Spinal cord (tissue), 10 donors: ENCODE results near the gene EXOC1L. TPM values are rescaled to one million over a fixed set of nuclear protein-coding genes. Genes with fewer than 3 reads are reported as not detected.
A peak's percentile ranks its signal among the peaks of the same experiment; 100 is the strongest.

Source experiments
- DNase-seq, 6 donors: peaks; one replicate each; pipeline versions ENCODE4 v3.0.0 to v3.0.0-alpha.2; 2013 to 2015; ENCODE audit warnings: low spot score in 6 of 6, low read depth in 4 of 6
- H3K27ac ChIP-seq: one replicate; pipeline ENCODE4 v1.5.1; 2013; ENCODE audit warnings: low read depth, low read length, control low read depth
- H3K27me3 ChIP-seq: one replicate; pipeline ENCODE4 v1.6.1; 2013; ENCODE audit warnings: low read length; ENCODE audit not compliant: control insufficient read depth, insufficient read depth
- H3K36me3 ChIP-seq: one replicate; pipeline ENCODE4 v1.6.1; 2013; ENCODE audit warnings: low read length; ENCODE audit not compliant: control insufficient read depth, insufficient read depth
- H3K4me1 ChIP-seq: one replicate; pipeline ENCODE4 v1.6.1; 2013; ENCODE audit warnings: low read length; ENCODE audit not compliant: control insufficient read depth, insufficient read depth
- H3K4me3 ChIP-seq: one replicate; pipeline ENCODE4 v1.5.1; 2013; ENCODE audit warnings: low read depth, low read length, control low read depth
- H3K9me3 ChIP-seq: one replicate; pipeline ENCODE4 v1.6.1; 2013; ENCODE audit warnings: low read length; ENCODE audit not compliant: control insufficient read depth, insufficient read depth
- WGBS: methylation state at CpG from one replicate; pipeline ENCODE4 v1.1.5; 2013; ENCODE audit warnings: missing lambda C conversion rate; ENCODE audit not compliant: insufficient coverage; 5-methylcytosine and 5-hydroxymethylcytosine counted together
- polyA plus RNA-seq, 2 donors: library from polyadenylated mRNA; unstranded; fragments of 120-200 nt; gene quantifications; one replicate each; pipeline ENCODE4 v1.2.1, GENCODE V29; 2013; ENCODE audit not compliant: insufficient read length in 2 of 2
- total RNA-seq, 2 donors: library from RNA; depleted of rRNA in 1 of 2; stranded (reverse); fragments of 120-200 nt in 1 of 2; fragments of >200 nt in 1 of 2; gene quantifications; one replicate each; pipeline versions ENCODE4 v1.2.3 to v1.2.4, GENCODE V29; 2013 to 2014
- donor health status: healthy.

Gene EXOC1L
- total and polyA plus RNA-seq, 4 donors, result 0.17 to 0.59 TPM; not detected in 2

DNA sequence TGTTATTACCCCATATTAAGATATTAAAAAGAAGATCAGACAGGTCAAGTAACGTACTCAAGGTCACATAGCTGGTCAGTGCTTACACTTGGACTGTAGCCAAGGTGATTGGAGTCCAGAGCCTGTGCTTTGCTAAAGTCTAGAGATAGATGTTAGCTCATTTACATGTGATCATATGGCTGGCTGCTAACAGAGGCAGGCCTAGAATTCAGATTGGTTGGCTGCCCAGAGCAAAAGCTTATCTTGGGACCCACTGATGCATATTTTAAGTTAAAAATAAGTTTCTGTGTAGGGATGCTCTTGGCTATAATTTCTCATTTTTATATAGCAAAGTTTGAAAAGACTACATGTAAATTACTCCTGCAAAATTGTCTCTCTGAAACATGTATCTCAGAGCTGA, 18.1 kb upstream of the EXOC1L start:
- no peaks in the 10 kb centered on the region for H3K27me3 ChIP-seq
- peak in 1 of 6 donors; percentile 80 for DNase-seq

DNA sequence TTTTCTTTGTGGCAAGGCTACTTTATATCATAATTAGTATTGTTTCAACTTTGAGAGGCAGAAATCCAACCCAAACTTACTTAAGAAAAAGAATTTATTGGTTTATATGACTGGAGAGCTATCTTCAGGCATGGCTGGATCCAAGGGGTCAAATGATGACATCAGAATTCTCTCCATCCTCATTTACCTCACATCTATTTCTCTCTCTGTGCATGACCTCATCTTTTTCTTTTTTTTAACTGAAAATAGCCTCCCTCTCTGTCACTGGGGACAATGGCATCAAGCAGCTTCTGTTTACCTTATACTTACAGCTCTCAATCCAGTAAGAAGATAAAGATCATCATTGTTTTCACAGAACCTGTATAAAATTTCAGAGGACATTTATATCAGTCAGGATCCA, 12.0 kb upstream of the EXOC1L start:
- H3K4me3 ChIP-seq, result no peak overlapping the region
- no peak overlapping the region for H3K27ac ChIP-seq
- H3K36me3 ChIP-seq, result no peaks in the 10 kb centered on the region

More for the DNA sequence above, 18.1 kb upstream of the EXOC1L start:
- Histone ChIP-seq H3K4me3 (no peak overlapping the region), H3K27ac (no peak overlapping the region), H3K4me1 (no peaks in the 10 kb centered on the region), H3K9me3 (no peaks in the 10 kb centered on the region), H3K36me3 (no peaks in the 10 kb centered on the region)
- 50% methylated on average over 1 of the region's 1 CpG for WGBS

DNA sequence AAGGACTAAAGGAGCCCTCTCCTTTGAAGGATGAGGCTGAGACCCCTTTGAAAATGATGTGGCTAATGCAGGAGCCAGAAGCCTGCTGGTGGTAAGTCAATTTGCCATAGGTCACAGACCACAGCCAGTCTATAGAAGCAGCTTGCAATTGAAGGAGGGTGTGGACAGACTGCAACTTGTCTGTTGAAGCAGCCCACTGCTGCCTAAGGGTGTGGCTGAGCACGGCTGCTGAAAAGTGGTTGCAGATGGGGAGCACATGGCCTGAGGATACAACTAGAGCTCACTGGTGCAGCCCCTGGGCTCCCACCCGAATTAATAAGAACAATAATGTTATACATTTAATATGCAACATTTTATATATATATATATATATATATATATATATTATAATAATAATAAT, 11.4 kb upstream of the EXOC1L start:
- H3K9me3 ChIP-seq, result no peaks in the 10 kb centered on the region
- H3K4me1 ChIP-seq, result no peaks in the 10 kb centered on the region
- DNase-seq, result no peak
- H3K36me3 ChIP-seq, result no peaks in the 10 kb centered on the region
- WGBS, result 0% methylated on average over 1 of the region's 2 CpGs
- H3K27me3 ChIP-seq, result no peaks in the 10 kb centered on the region
- H3K27ac ChIP-seq, result no peak overlapping the region
- no peak overlapping the region for H3K4me3 ChIP-seq

More for the DNA sequence above, 12.0 kb upstream of the EXOC1L start:
- H3K4me1 ChIP-seq, result no peaks in the 10 kb centered on the region
- no peaks in the 10 kb centered on the region for H3K27me3 ChIP-seq
- H3K9me3 ChIP-seq, result no peaks in the 10 kb centered on the region
- no peak for DNase-seq

DNA sequence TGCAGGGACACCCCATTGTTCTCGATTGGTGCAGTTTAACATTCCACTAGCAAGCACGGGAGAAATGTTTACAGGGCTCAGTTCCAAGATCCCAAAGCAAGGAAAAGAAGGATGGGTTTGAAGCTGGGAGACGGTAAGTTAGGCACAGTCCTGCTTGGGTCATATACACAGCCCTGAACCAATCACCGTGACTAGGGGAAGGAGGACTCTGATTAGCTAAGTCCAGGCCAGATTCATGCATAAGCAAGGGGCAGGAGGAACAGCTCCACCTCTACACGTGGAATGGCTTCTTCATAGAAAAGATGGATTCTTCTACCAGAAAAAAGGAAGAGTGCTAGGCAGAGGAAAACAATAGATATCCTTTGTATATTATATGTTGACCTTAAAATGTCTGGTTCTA, 11.0 kb upstream of the EXOC1L start:
- Histone ChIP-seq H3K9me3 (no peaks in the 10 kb centered on the region), H3K27me3 (no peaks in the 10 kb centered on the region), H3K36me3 (no peaks in the 10 kb centered on the region), H3K27ac (no peak overlapping the region), H3K4me3 (no peak overlapping the region), H3K4me1 (no peaks in the 10 kb centered on the region)
- no peak for DNase-seq
- 63% methylated on average over 4 of the region's 5 CpGs for WGBS

DNA sequence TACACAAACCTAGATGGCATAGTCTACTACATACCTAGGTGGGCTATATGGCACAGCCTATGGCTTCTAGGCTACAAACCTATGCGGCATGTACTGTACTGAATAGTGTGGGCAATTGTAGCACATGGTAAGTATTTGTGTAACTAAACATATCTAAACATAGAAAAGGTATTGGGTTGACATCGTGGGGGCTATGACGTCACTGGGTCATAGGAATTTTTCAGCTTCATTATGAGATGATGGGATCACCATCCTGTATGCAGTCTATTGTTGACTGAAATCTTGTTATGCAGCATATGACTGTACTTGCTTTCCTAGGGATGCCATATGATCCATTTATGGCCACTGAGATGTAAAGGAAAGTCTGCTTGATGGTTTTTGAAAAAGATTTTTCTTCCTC, 1.9 kb upstream of the EXOC1L start:
- no peak overlapping the region for H3K27ac ChIP-seq
- no peaks in the 10 kb centered on the region for H3K9me3 ChIP-seq
- H3K27me3 ChIP-seq, result no peaks in the 10 kb centered on the region
- no peak overlapping the region for H3K4me3 ChIP-seq
- no peak for DNase-seq
- H3K36me3 ChIP-seq, result no peaks in the 10 kb centered on the region
- WGBS, result no CpG with 5 or more reads among the region's 3 CpGs
- peaks cover 3% of the 10 kb centered on the region for H3K4me1 ChIP-seq

DNA sequence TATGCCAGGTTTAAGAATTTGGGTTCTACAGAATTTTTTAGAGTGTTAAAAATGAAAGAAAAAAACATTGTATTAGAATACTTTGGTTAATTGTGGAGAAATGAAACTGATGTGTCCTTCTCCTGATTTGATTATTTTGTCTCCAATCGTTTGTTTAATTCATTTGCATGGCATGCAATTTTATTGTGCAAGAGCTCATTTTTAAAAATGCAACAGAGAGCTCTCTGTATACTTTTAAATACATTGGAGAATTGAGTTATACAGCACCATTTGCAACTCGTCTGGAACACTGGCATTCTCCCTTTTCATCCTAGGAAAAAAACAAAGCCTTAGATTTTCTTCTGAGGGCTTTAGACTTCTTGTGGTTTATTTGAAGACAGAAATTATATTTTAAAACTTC, 689 bp downstream of the EXOC1L start:
- Histone ChIP-seq H3K9me3 (no peaks in the 10 kb centered on the region), H3K27me3 (no peaks in the 10 kb centered on the region), H3K4me1 (peaks cover 3% of the 10 kb centered on the region), H3K27ac (no peak overlapping the region), H3K36me3 (no peaks in the 10 kb centered on the region), H3K4me3 (no peak overlapping the region)
- DNase-seq, result no peak
- WGBS, result no CpG with 5 or more reads among the region's 2 CpGs

DNA sequence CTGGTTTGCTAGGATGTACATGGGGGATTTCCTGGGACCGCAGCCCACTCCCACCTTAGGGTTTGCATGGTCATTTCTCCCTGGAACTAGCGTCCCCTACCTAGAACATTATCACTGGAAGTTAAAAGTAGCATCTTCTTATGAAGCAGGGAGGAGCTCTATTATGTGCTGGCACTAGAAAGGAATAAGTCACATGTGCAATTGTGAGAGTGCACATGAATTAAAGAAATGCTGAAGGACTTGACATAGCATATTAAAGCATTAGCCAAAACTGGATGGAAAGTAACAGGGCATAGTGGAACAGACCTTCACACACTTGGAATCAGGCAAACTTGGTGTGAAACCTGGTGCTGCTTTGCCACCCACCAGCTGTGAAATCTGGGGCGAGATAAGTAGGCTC, 2.7 kb downstream of the EXOC1L start:
- Histone ChIP-seq H3K36me3 (no peaks in the 10 kb centered on the region), H3K4me3 (no peak overlapping the region), H3K27ac (no peak overlapping the region), H3K27me3 (no peaks in the 10 kb centered on the region), H3K9me3 (no peaks in the 10 kb centered on the region), H3K4me1 (peaks cover 3% of the 10 kb centered on the region)
- no peak for DNase-seq
- no CpG with 5 or more reads among the region's 3 CpGs for WGBS

DNA sequence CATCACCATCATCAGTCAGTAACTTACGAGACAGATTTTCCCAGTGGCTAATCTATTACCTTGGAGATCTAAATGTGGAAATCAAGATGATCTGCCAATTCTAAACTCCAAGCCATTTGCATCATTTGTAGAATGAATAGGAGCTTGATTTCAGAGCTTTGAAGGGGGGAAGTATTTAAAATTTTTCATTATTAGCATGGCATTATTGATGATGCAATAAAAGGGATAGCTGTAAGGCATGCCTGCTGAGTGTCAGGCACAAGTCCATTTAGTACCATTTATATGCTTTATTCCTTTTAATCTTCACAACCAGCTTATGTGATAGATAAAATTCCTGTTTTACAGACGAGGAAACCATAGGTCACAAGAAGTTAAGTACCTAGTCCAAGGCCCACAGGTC, 5.3 kb downstream of the EXOC1L start:
- no CpG with 5 or more reads among the region's 2 CpGs for WGBS
- no peak for DNase-seq
- no peak overlapping the region for H3K27ac ChIP-seq
- no peaks in the 10 kb centered on the region for H3K4me1 ChIP-seq
- no peaks in the 10 kb centered on the region for H3K27me3 ChIP-seq
- H3K4me3 ChIP-seq, result no peak overlapping the region
- no peaks in the 10 kb centered on the region for H3K9me3 ChIP-seq
- H3K36me3 ChIP-seq, result no peaks in the 10 kb centered on the region

DNA sequence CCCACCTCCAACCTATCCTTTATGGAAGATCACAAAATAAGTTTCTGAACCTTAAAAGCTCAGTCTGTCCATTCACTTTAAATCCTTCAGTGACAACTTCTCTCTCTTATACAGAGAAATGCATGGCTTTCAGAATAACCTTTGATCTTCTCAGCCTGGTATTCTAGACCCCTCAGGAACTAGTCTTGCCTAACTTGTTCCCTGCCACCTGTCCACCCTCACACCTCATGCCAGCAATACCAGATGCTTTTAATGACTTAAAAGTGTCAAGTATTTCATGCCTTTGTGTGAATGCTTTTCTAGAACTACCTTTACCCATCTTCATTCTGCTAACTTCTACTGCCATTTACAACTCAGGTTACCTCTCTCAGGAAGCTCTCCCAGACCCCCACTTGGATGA, 7.4 kb downstream of the EXOC1L start:
- no peak for DNase-seq
- Histone ChIP-seq H3K4me1 (no peaks in the 10 kb centered on the region), H3K9me3 (no peaks in the 10 kb centered on the region), H3K4me3 (no peak overlapping the region), H3K27me3 (no peaks in the 10 kb centered on the region), H3K27ac (no peak overlapping the region), H3K36me3 (no peaks in the 10 kb centered on the region)

DNA sequence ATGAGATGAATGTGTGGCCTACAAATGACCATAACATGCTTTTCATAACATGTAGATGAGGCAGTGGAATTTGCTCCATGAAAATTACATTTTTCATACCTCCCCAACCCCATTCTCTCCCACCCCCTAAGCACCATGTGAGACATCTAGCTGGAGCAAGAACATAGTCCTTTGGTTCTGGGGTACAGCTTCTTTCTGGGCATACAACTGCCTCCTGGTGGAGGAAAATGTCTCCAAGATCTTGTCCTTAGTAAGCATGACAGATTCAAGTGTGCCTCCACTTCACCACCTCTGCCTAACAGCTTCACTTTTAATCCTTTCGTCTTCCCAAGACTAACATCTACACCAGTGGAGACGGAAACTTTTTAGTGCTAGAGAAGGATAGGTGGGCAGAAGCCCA, 8.0 kb downstream of the EXOC1L start:
- Histone ChIP-seq H3K27me3 (no peaks in the 10 kb centered on the region), H3K27ac (no peak overlapping the region), H3K9me3 (no peaks in the 10 kb centered on the region), H3K4me3 (no peak overlapping the region), H3K36me3 (no peaks in the 10 kb centered on the region), H3K4me1 (no peaks in the 10 kb centered on the region)
- no peak for DNase-seq
- no CpG with 5 or more reads among the region's 2 CpGs for WGBS
